ENCODE results near the gene EBF3. TPM values are rescaled to one million over a fixed set of nuclear protein-coding genes. Genes with fewer than 3 reads are reported as not detected.

EBF3 gene
- total and polyA plus RNA-seq, 7 donors: 1.2 to 8.9 (median 4.5) TPM; not detected in 1

- H3K4me3 ChIP-seq: no peak overlapping the region
- H3K9me3 ChIP-seq: no peaks in the 10 kb centered on the region
- TF ChIP-seq POLR2A (IDR thresholded peaks at IDR 0.05) (no peak), POLR2AphosphoS5 (IDR thresholded peaks at IDR 0.05) (no peak), EP300 (IDR thresholded peaks at IDR 0.05) (no peak)
- TF ChIP-seq, protein P1, sequence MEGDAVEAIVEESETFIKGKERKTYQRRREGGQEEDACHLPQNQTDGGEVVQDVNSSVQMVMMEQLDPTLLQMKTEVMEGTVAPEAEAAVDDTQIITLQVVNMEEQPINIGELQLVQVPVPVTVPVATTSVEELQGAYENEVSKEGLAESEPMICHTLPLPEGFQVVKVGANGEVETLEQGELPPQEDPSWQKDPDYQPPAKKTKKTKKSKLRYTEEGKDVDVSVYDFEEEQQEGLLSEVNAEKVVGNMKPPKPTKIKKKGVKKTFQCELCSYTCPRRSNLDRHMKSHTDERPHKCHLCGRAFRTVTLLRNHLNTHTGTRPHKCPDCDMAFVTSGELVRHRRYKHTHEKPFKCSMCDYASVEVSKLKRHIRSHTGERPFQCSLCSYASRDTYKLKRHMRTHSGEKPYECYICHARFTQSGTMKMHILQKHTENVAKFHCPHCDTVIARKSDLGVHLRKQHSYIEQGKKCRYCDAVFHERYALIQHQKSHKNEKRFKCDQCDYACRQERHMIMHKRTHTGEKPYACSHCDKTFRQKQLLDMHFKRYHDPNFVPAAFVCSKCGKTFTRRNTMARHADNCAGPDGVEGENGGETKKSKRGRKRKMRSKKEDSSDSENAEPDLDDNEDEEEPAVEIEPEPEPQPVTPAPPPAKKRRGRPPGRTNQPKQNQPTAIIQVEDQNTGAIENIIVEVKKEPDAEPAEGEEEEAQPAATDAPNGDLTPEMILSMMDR (IDR thresholded peaks at IDR 0.05): no peak
- no peak overlapping the region for H3K27ac ChIP-seq
- H3K36me3 ChIP-seq: no peaks in the 10 kb centered on the region
- 74 to 83% methylated on average over 15 of the region's 15 CpGs for WGBS, 2 donors
- H3K27me3 ChIP-seq: no peaks in the 10 kb centered on the region
- DNase-seq: no peak
- H3K4me1 ChIP-seq: no peaks in the 10 kb centered on the region
- intact Hi-C loops (cut with DNase I): no loop called here
These were observed 129.9 kb downstream of the EBF3 start for GRCh38 chr10:129833994-129834739.

- no peak overlapping the region for H3K27ac ChIP-seq
- H3K27me3 ChIP-seq: no peaks in the 10 kb centered on the region
- intact Hi-C loops (cut with DNase I): no loop called here
- no peak for DNase-seq
- TF ChIP-seq EP300 (IDR thresholded peaks at IDR 0.05) (no peak), POLR2AphosphoS5 (IDR thresholded peaks at IDR 0.05) (no peak), POLR2A (IDR thresholded peaks at IDR 0.05) (no peak)
- TF ChIP-seq, protein P1 (IDR thresholded peaks at IDR 0.05): no peak
- no peaks in the 10 kb centered on the region for H3K36me3 ChIP-seq
- no peaks in the 10 kb centered on the region for H3K9me3 ChIP-seq
- H3K4me3 ChIP-seq: no peak overlapping the region
- no peaks in the 10 kb centered on the region for H3K4me1 ChIP-seq
- 47 to 78% methylated on average over 12 of the region's 12 CpGs for WGBS, 2 donors
These were observed 130.6 kb downstream of the EBF3 start for GRCh38 chr10:129833468-129833950.

GRCh38 chr10:129832573-129833467 lies 131.3 kb downstream of the EBF3 start:
- intact Hi-C loops (cut with DNase I): no loop called here
- Histone ChIP-seq H3K36me3 (no peaks in the 10 kb centered on the region), H3K27me3 (no peaks in the 10 kb centered on the region), H3K27ac (no peak overlapping the region), H3K4me3 (no peak overlapping the region), H3K4me1 (no peaks in the 10 kb centered on the region), H3K9me3 (no peaks in the 10 kb centered on the region)
- 75 to 88% methylated on average over 22 of the region's 22 CpGs for WGBS, 2 donors
- DNase-seq: no peak
- TF ChIP-seq EP300 (IDR thresholded peaks at IDR 0.05): no peak
- TF ChIP-seq, protein P1 (IDR thresholded peaks at IDR 0.05): no peak
- TF ChIP-seq POLR2A (IDR thresholded peaks at IDR 0.05): no peak
- no peak for TF ChIP-seq POLR2AphosphoS5 (IDR thresholded peaks at IDR 0.05)

DNA sequence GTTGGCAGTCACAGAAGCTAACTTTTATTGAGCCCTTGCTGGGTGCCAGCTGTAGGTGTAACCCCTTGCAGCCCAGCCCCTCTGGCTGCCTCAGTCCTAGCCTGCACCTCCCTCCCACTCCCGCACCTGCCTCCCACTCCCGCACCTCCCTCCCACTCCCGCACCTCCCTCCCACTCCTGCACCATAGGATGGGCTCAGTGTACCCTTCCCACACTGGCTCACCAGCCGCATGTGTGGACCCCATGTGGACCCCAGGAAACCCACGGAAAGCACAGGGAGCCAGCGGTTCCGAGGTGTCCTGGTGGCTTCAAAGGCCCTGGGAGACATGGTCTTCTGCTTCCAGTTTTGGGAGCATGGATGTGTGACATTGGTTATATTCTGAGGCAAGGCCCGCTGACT lies 132.9 kb downstream of the EBF3 start:
- H3K4me3 ChIP-seq: no peak overlapping the region
- intact Hi-C loops (cut with DNase I): no loop called here
- H3K27me3 ChIP-seq: no peaks in the 10 kb centered on the region
- no peaks in the 10 kb centered on the region for H3K9me3 ChIP-seq
- no peaks in the 10 kb centered on the region for H3K4me1 ChIP-seq
- no peak overlapping the region for H3K27ac ChIP-seq
- TF ChIP-seq POLR2AphosphoS5 (IDR thresholded peaks at IDR 0.05) (no peak), EP300 (IDR thresholded peaks at IDR 0.05) (no peak), POLR2A (IDR thresholded peaks at IDR 0.05) (no peak)
- TF ChIP-seq, protein P1 (IDR thresholded peaks at IDR 0.05): no peak
- DNase-seq: no peak
- 94 to 96% methylated on average over 8 of the region's 8 CpGs for WGBS, 2 donors
- no peaks in the 10 kb centered on the region for H3K36me3 ChIP-seq

Measured in sigmoid colon (tissue), 7 donors.